Astrocyte of the spinal cord (primary cell): ENCODE results near the gene SLC6A7.

Experiments
- DNase-seq: peaks from one replicate; pipeline ENCODE4 v3.0.0; 2011; ENCODE audit warnings: low read depth, low spot score
- H3K4me3 ChIP-seq: 2 replicates; pipeline ENCODE4 v1.5.1; 2011; ENCODE audit warnings: low read depth, mild to moderate bottlenecking, low read length, moderate library complexity
- CTCF ChIP-seq: IDR thresholded peaks from 2 replicates; pipeline ENCODE4 v1.5.1; 2012; ENCODE audit warnings: low read depth, mild to moderate bottlenecking, low read length, inconsistent platforms
- in situ Hi-C: cut with HindIII; loops from 2 replicates; pipeline ENCODE4 v1.10.0; 2017; ENCODE audit warnings: low sequenced_read_pairs

SLC6A7 gene

GRCh38 chr5:150148117-150148927 is 41.5 kb upstream of the SLC6A7 start:
- no peak for DNase-seq
- in situ Hi-C loops, result no loop called here
- no peak overlapping the region for H3K4me3 ChIP-seq
- no peak for TF ChIP-seq CTCF

DNA sequence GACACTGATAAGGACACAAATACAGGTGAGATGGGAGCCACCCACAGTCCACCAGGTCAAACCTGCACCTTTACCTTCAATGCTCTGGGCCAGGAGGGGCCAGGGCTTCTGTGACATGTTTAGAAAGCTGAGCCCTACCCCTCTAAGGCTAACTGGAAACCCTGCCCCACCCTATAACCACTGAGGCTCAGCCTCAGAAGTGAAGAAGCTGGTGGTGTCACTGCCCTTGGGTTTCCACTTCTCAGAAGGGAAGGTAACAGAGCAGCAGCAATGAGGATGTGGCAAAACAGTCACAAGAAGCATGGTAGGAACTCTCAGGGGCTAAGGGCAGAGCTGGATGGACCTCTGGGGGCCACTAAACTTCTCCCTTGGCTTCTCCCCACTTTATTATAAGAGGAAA is 40.2 kb upstream of the SLC6A7 start:
- DNase-seq, result no peak

GRCh38 chr5:150152636-150153462 is 37.0 kb upstream of the SLC6A7 start:
- TF ChIP-seq CTCF, result no peak
- H3K4me3 ChIP-seq, result peak overlapping the region; percentile 68
- in situ Hi-C loops, result no loop called here
- no peak for DNase-seq

More for the DNA sequence above, 40.2 kb upstream of the SLC6A7 start:
- no peak for TF ChIP-seq CTCF
- in situ Hi-C loops, result no loop called here
- H3K4me3 ChIP-seq, result no peak overlapping the region

DNA sequence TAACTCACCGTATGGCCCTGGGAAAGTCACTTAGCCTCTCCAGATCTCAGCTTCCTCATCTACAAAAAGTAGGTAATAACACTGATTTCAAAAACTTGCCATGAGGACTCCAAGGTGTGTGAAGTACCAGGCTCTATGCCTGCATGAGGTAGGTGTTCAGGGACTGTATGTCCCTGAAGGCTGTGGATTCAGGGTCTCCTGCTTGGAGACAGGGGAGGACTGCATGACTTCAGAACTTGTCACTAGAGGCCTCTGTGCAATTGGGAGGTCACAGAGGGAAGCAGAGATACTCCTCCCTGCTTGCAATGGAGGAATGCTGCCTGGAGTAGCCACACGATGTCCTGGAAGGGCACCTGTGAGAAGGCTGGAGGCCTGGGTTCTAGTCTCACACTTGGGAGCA is 36.4 kb upstream of the SLC6A7 start:
- DNase-seq, result no peak
- TF ChIP-seq CTCF, result no peak
- peak overlapping the region; percentile 68 for H3K4me3 ChIP-seq
- in situ Hi-C loops, result no loop called here

GRCh38 chr5:150153957-150154617 is 35.8 kb upstream of the SLC6A7 start:
- H3K4me3 ChIP-seq, result peak overlapping the region; percentile 68
- no peak for TF ChIP-seq CTCF
- in situ Hi-C loops, result no loop called here
- peak; percentile 73 for DNase-seq

DNA sequence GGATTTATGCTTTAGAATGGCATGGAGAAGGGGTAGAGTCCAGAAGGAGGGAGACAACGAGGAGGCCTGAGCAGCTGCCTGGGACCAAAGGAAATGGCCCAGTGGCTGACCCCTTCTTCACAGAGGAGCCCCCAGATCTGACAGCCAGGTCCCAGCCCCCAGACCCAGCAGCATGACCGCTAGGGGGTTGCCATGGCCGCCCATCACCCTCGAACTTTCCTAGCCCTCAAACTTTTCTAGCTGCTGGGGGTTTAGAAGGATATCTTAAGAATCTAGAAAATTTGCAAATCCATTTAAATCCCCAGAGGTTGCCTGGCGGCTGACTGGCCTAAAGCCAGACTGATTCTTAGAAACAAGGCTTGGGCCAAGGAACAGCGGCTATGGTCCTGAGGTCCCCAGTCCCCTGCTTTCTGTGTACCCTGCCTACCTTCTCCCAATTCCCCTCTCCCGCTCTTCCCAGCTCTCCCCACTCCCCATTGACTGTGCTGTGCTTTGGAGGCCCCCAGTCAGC is 35.2 kb upstream of the SLC6A7 start:
- peak; percentile 25 for TF ChIP-seq CTCF
- H3K4me3 ChIP-seq, result peak overlapping the region; percentile 68
- in situ Hi-C loops, result no loop called here
- DNase-seq, result no peak
